Measurements from ENCODE around the gene DNAJC15.

The DNAJC15 gene

GRCh38 chr13:43128504-43128961 lies 105.1 kb downstream of the DNAJC15 start:
- DNase-seq: no peak

DNA sequence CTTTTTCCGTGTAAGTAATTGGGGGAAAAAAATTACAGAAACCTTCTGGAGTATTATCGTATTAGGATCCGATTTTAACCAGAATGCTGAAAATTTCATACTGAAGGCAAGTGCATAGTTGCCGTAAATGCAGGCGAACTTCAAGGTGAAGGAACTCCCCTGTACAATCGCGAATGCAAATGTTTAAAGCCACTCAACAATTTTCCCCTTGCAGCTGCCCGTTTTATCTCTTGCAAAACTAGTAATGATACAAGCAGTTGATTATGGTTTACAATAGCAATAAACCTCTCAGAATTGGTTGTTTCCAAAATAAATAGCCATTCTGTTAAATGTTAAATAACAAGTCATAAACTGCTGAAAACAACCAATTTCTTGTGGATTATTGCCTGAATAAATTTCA lies 105.7 kb downstream of the DNAJC15 start:
- DNase-seq: no peak

- DNase-seq: no peak
Observed at GRCh38 chr13:43129511-43130110, 106.2 kb downstream of the DNAJC15 start.

- DNase-seq: no peak
Observed at GRCh38 chr13:43132257-43132656, 108.9 kb downstream of the DNAJC15 start.

- no peak for DNase-seq
Observed at GRCh38 chr13:43132911-43133310, 109.5 kb downstream of the DNAJC15 start.

DNA sequence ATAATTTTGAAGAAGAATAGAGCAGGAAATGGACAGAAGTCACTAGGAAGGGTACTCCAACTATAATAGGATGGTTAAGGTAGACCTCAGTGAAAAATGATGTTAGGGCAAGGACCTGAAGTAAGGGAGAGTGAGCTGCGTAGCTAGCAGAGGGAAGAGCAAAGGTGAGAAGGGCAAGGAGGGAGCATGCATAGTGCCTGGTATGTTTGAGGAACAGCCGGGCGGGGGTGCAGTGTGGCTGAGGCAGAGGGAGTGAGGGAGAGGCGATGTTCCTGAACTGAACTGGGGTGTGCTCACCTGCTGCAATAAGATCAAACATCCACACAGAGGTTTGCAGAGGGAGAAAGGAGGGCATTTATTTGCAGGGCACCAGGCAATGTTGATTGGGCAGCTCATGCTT lies 110.4 kb downstream of the DNAJC15 start:
- no peak for DNase-seq

DNA sequence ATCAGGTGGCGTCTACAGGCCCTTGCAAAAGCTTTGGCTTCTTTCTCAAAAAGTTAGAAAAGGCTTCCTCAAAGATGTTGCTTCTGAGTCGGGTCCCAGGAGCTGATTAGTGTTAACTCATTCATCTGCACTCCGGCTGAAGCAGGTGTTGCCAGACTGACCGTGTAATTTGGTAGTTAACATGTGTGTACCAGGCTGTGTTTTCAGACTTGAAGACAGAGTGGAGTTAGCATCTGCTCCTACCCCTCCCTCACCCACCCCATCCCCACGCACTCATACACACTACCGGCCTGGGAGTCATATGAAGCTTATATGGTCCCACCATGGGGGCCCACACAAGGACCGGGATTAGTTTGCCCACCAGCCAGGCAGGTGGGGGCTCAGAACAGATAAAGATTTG lies 111.5 kb downstream of the DNAJC15 start:
- DNase-seq: no peak

DNA sequence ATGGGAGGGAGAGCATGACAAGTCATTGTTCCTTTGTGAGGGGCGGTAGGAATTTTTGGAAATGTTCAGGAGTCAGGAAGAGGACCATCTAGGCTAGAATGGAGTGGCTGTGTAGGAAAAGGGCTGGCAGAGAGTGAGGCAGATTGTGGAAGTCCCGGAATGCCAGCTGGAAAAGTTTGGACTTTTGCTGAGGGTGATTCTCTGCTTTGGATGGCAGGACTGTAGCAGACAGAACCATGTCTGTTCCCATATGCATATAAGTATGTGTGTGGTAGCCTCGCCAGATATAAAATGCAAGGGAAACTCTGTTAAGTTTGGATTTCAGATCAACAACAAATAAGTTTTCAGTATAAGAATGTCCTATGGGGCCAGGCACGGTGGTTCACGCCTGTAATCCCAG lies 112.1 kb downstream of the DNAJC15 start:
- DNase-seq: no peak

GRCh38 chr13:43136920-43137575 lies 113.7 kb downstream of the DNAJC15 start:
- no peak for DNase-seq

DNA sequence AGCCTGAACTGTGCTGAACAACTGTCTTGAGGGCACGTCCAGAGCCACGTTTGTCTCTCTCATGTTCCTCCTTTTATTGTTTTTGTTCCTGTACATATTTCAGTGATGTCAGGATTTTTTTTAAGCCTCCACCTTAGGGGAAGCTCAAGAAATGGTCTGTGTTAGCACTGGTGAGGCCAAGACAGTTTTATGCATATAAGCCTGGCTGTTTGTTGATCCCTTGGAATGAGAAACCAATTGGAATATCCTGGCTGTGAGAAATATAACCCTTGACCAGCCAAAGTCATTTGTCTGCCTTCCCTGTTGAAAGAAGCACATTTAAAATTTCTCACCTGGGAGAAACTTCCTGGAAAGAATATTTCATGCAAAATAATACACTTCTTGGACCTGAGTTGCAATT lies 115.8 kb downstream of the DNAJC15 start:
- DNase-seq: no peak

- DNase-seq: no peak
Observed at GRCh38 chr13:43139921-43140320, 116.5 kb downstream of the DNAJC15 start.

GRCh38 chr13:43140985-43141384 lies 117.6 kb downstream of the DNAJC15 start:
- DNase-seq: no peak

DNA sequence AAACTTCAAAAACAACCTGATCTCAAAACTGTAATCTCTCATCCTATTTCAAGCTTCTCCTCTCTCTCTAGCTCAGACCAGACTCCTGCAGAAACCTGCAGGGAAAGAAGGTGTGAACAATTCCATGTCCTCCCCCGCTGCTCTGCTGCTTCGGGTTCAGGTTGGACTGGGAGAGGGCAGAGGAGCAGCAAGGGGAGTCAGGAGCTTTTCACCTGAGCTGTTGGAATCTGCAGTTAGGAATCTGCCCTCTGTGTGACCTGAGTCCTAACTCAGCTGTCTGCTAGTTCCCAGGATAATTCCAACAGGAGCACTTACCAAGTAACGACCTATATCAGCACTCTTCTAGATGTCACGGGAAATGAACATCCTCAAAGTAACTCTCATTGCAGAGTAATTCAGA lies 118.3 kb downstream of the DNAJC15 start:
- DNase-seq: no peak

DNA sequence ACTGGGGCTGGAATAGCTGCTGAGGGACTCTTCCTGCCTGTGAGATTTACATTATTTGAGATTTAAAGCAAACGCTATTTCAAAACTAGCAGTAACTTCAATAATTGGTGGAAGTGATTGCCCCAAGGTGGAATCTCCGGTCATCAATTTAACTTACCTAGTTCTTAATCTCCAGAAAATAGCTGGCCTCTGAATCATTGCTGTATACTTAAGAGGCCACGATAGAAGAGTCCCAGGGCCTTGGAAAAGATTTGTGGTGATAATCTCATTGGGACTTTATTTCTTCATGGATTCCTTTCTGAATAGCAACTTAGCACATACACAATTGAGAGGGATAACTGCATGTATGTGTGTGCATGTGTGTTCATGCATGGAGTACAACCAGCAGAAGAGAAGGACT lies 120.2 kb downstream of the DNAJC15 start:
- DNase-seq: no peak

DNA sequence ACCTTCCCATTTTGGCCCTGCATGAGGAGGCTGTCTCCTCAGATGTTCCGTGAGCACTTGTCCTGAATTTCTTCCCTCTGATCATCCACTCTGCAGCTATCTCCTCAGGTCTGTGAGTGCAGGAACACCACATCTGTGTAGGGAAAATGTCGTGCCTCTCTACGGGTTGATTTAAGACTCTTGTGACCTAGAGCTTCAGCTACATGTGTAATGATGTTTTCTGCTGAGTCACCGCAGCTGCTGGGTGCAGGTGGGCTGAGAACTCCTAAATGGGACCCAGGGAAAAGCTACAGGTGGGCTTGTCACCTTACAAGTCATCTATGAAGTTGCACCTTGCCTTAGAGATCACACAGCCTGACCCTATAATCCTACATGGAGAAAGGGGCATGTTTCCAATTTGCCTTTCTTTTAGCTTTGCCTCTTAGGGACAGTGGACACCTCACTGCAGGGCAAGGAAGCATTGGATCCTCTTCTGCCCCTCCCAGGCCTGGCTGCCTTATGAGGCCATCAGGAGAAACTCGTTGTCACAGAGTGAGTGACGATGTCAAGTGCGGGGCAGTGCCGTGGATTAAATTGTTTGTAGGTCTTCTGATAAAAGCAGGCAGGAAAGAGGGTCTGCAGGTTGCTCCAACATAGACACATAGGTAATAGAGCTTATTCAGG lies 122.3 kb downstream of the DNAJC15 start:
- DNase-seq: no peak

DNA sequence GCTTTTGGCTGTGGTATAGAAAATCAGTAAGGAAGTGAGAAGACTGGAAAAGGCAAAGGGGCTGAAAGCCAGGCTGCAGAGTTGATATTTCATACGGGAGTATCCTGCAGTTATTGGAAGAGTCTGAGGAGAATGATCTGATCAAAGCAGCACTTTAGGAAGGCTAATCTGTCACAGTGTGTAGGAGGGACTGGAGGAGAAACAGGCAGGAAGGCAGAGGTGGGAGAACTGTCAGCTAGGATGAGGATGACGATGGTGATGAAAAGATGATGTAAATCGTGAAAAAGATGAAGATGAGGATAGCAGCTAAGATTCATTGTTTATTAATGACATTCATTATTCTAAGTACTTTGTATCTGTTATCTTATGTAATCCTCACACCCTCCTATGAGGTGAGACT lies 123.0 kb downstream of the DNAJC15 start:
- no peak for DNase-seq

- no peak for DNase-seq
Observed at GRCh38 chr13:43150369-43151207, 127.2 kb downstream of the DNAJC15 start.

DNA sequence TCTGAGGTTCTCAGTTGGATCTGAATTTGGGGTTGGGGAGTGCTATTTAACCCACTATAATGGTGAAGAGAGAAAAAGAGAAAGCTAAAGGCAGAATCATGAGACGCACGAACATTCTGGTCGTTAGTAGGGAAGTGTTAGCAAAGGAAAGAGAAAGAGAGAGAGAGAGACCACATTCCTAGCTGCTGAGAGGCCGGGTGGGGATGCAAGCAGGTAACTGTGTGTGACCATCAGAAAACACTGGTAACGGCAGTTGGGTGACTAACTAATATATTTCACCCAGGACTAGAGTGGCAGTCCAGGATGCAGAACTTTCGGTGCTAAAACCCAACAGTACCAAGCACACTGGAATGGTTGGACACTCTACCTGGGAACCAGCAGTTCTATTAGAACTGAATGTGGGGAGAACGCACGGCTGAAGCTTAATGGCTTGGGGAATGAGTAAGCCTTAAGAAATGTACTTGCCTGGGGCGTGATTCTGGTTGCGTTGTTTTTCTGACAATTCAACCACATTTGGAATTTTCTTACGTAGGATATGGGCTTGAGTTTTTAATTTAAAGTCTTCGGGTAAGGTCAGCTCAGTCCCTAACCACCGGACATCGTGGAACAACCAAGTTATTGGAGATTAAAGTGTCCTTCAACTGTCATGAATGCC lies 130.2 kb downstream of the DNAJC15 start:
- DNase-seq: no peak

DNA sequence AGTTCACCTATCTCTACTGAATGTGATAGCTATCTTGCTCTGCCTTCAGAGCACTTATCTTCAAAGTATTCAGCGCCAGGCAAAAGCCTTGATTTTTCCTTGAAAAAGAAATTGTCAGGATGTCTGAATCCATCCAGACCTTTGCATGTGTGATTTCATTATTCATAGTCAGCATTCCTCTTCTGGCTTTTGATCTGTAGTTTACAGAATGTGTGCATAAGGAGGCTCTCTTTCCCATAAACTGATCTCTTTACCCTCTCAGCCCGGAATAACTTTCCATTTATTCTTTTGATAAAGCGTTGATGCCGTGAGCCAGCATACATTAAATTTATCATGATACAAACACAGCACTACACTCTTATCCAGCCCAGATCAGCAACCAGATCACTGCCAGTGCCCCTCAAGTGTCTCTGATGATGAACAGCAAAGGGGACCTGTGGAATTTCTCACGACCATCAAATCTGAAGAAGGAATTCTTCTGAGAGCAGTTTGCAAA lies 130.8 kb downstream of the DNAJC15 start:
- DNase-seq: no peak

GRCh38 chr13:43154839-43155238 lies 131.5 kb downstream of the DNAJC15 start:
- no peak for DNase-seq

- DNase-seq: no peak
Observed at GRCh38 chr13:43156916-43157315, 133.5 kb downstream of the DNAJC15 start.

GRCh38 chr13:43157796-43158195 lies 134.4 kb downstream of the DNAJC15 start:
- no peak for DNase-seq

- DNase-seq: no peak
Observed at GRCh38 chr13:43158516-43158915, 135.1 kb downstream of the DNAJC15 start.

All from effector CD4-positive, alpha-beta T cell (primary cell).